HepG2 (cell line): ENCODE data around the gene PRKACG. TPM values are rescaled to one million over a fixed set of nuclear protein-coding genes. Genes with fewer than 3 reads are reported as not detected.
A peak's percentile ranks its signal among the peaks of the same experiment; 100 is the strongest.

ENCODE experiments used
- CREB1 ChIP-seq, 2 experiments: fragments of 450-650 bp in 1 of 2; IDR thresholded peaks; 2 replicates each; pipeline ENCODE4 v1.6.1; 2016 to 2017; ENCODE audit warnings: control low read depth in 1 of 2, mild to moderate bottlenecking in 1 of 2, missing compliant biosample characterization in 1 of 2, missing genetic modification characterization in 1 of 2
- ETS1 ChIP-seq: sonication (generic); formaldehyde crosslinking; IDR thresholded peaks from 2 replicates; pipeline ENCODE4 v1.4.0; 2020; ENCODE audit warnings: missing genetic modification reagents
- FOXJ3 ChIP-seq: sonication (generic); formaldehyde crosslinking; IDR thresholded peaks from 2 replicates; pipeline ENCODE4 v1.4.0; 2020; ENCODE audit warnings: missing genetic modification reagents, mild to moderate bottlenecking, borderline replicate concordance
- GATA4 ChIP-seq: sonication (generic); IDR thresholded peaks from 2 replicates; pipeline ENCODE4 v1.6.1; 2016; ENCODE audit warnings: antibody characterized with exemption, low read depth, borderline replicate concordance
- HDAC1 ChIP-seq: sonication (generic); formaldehyde crosslinking; IDR thresholded peaks from 2 replicates; pipeline ENCODE4 v1.5.1; 2020; ENCODE audit warnings: mild to moderate bottlenecking, missing genetic modification reagents
- HNF4A ChIP-seq: sonication (generic); formaldehyde crosslinking; IDR thresholded peaks from 2 replicates; pipeline ENCODE4 v1.4.0; 2020; ENCODE audit warnings: missing genetic modification reagents
- MAX ChIP-seq: IDR thresholded peaks from 2 replicates; pipeline ENCODE4 v1.6.1; 2012; ENCODE audit warnings: inconsistent platforms
- MED1 ChIP-seq: sonication (generic); formaldehyde crosslinking; IDR thresholded peaks from 2 replicates; pipeline ENCODE4 v1.4.0; 2020; ENCODE audit warnings: missing genetic modification reagents
- NR2F6 ChIP-seq, 2 experiments: IDR thresholded peaks; 2 replicates each; pipeline ENCODE4 v1.6.1; 2016; ENCODE audit warnings: antibody characterized with exemption in 1 of 2, mild to moderate bottlenecking in 1 of 2
- SIX4 ChIP-seq: sonication (generic); formaldehyde crosslinking; IDR thresholded peaks from 2 replicates; pipeline ENCODE4 v1.4.0; 2020; ENCODE audit warnings: missing genetic modification reagents
- SOX13 ChIP-seq, 3 experiments: fragments of 450-650 bp in 1 of 3; sonication (generic) in 1 of 3; formaldehyde crosslinking in 1 of 3; IDR thresholded peaks in 2 of 3; conservative IDR thresholded peaks in 1 of 3; 2 replicates each; pipeline versions ENCODE4 v1.5.0 to v1.6.1; 2016 to 2020; ENCODE audit warnings: antibody characterized with exemption in 1 of 3, mild to moderate bottlenecking in 1 of 3, missing compliant biosample characterization in 1 of 3, missing genetic modification reagents in 1 of 3, moderate library complexity in 1 of 3
- TCF7L2 ChIP-seq: IDR thresholded peaks from 2 replicates; pipeline ENCODE4 v1.6.1; 2011; ENCODE audit warnings: mild to moderate bottlenecking, low read depth, low read length, moderate library complexity
- ZBTB20 ChIP-seq: sonication (generic); formaldehyde crosslinking; IDR thresholded peaks from 2 replicates; pipeline ENCODE4 v1.8.1; 2023; ENCODE audit warnings: missing genetic modification reagents, low read depth, mild to moderate bottlenecking, borderline replicate concordance
- ZBTB7B ChIP-seq: sonication (generic); formaldehyde crosslinking; IDR thresholded peaks from 2 replicates; pipeline ENCODE4 v1.4.0; 2020; ENCODE audit warnings: missing genetic modification reagents
- ZFP36L1 ChIP-seq: sonication (generic); formaldehyde crosslinking; IDR thresholded peaks from 2 replicates; pipeline ENCODE4 v1.8.0; 2022; ENCODE audit warnings: mild to moderate bottlenecking, missing genetic modification reagents, moderate library complexity
- ZNF543 ChIP-seq: sonication (generic); formaldehyde crosslinking; IDR thresholded peaks from 2 replicates; pipeline ENCODE4 v1.4.0; 2020; ENCODE audit warnings: mild to moderate bottlenecking, missing genetic modification reagents
- ZNF660 ChIP-seq: sonication (generic); formaldehyde crosslinking; IDR thresholded peaks from 2 replicates; pipeline ENCODE4 v1.5.1; 2020; ENCODE audit warnings: mild to moderate bottlenecking, low read depth, missing genetic modification reagents, borderline replicate concordance
- ZNF709 ChIP-seq: sonication (generic); formaldehyde crosslinking; IDR thresholded peaks from 2 replicates; pipeline ENCODE4 v1.5.0; 2020; ENCODE audit warnings: mild to moderate bottlenecking, missing genetic modification reagents
- ZNF878 ChIP-seq: sonication (generic); formaldehyde crosslinking; IDR thresholded peaks from 2 replicates; pipeline ENCODE4 v1.8.1; 2023; ENCODE audit warnings: mild to moderate bottlenecking, missing genetic modification reagents, moderate library complexity
- ZSCAN31 ChIP-seq: sonication (generic); formaldehyde crosslinking; IDR thresholded peaks from 2 replicates; pipeline ENCODE4 v1.5.0; 2020; ENCODE audit warnings: low read depth, mild to moderate bottlenecking, missing genetic modification reagents
- polyA plus RNA-seq, 8 experiments: library from polyadenylated mRNA; depleted of rRNA in 3 of 8; stranded (reverse) in 7 of 8; unstranded in 1 of 8; fragments of >200 nt; fragmentation: Illumina TruSeq in 4 of 8; extraction: Trizol in 4 of 8; gene quantifications; 2 replicates each; pipeline versions ENCODE4 v1.2.1 to v1.2.3, GENCODE V29; 2011 to 2016; ENCODE audit warnings: low read depth in 4 of 8, missing spikeins in 1 of 8, mixed read lengths in 1 of 8; ENCODE audit not compliant: insufficient read depth in 1 of 8
- total RNA-seq, 5 experiments: library from RNA; depleted of rRNA; stranded (reverse); fragments of >200 nt; fragmentation: Illumina TruSeq; extraction: Trizol; gene quantifications; 2 replicates each; pipeline ENCODE4 v1.2.3, GENCODE V29; 2016; ENCODE audit warnings: low read depth in 1 of 5
- TF ChIP-seq, protein P1 (sequence below): sonication (generic); formaldehyde crosslinking; conservative IDR thresholded peaks from 2 replicates; pipeline ENCODE4 v1.8.0; 2022; ENCODE audit warnings: low read depth, missing genetic modification reagents
- TF ChIP-seq, protein P2 (sequence below): sonication (generic); formaldehyde crosslinking; IDR thresholded peaks from 2 replicates; pipeline ENCODE4 v1.4.0; 2020; ENCODE audit warnings: missing genetic modification reagents
- TF ChIP-seq, protein P3 (sequence below): sonication (generic); formaldehyde crosslinking; IDR thresholded peaks from 2 replicates; pipeline ENCODE4 v1.4.0; 2020; ENCODE audit warnings: missing genetic modification reagents

The PRKACG gene
- total and polyA plus RNA-seq, 2 of the 13 experiments (the other 11 are each of a cell fraction or from before 2014, with no cell fraction given): not detected

- TF ChIP-seq, protein P1, sequence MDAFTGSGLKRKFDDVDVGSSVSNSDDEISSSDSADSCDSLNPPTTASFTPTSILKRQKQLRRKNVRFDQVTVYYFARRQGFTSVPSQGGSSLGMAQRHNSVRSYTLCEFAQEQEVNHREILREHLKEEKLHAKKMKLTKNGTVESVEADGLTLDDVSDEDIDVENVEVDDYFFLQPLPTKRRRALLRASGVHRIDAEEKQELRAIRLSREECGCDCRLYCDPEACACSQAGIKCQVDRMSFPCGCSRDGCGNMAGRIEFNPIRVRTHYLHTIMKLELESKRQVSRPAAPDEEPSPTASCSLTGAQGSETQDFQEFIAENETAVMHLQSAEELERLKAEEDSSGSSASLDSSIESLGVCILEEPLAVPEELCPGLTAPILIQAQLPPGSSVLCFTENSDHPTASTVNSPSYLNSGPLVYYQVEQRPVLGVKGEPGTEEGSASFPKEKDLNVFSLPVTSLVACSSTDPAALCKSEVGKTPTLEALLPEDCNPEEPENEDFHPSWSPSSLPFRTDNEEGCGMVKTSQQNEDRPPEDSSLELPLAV: no peak
- TF ChIP-seq ZBTB20 (CRISPR knock-in tag): peak; percentile 96; the same call in 1 of the 2 replicates
- peak; percentile 97 for TF ChIP-seq ZBTB7B (CRISPR knock-in tag)
- TF ChIP-seq ZNF709 (CRISPR knock-in tag): no peak
- TF ChIP-seq TCF7L2: no peak
- TF ChIP-seq GATA4: peak; percentile 94; the same call in 1 of the 2 replicates
- TF ChIP-seq ZSCAN31: no peak
- TF ChIP-seq ETS1: no peak
- TF ChIP-seq HDAC1: peak; percentile 70; the same call in 1 of the 2 replicates
- TF ChIP-seq CREB1 (IDR thresholded peaks at IDR 0.05): no peak
- TF ChIP-seq CREB1 (CRISPR knock-in tag; IDR thresholded peaks at IDR 0.05): peak; percentile 65
- TF ChIP-seq ZNF660: no peak
- TF ChIP-seq ZNF543 (CRISPR knock-in tag): no peak
- peak; percentile 89 for TF ChIP-seq MED1 (CRISPR knock-in tag)
- peak; percentile 76; the same call in 1 of the 2 replicates for TF ChIP-seq ZNF878 (CRISPR knock-in tag)
- peak; percentile 55; the same call in 1 of the 2 replicates for TF ChIP-seq SIX4 (CRISPR knock-in tag)
- 0 out of 2 replicates have a peak, but pooled peaks have one; percentile 35 for TF ChIP-seq ZFP36L1 (CRISPR knock-in tag)
- peak; percentile 68 for TF ChIP-seq HNF4A (CRISPR knock-in tag)
- TF ChIP-seq FOXJ3 (CRISPR knock-in tag): peak; percentile 88
- TF ChIP-seq, protein P2, sequence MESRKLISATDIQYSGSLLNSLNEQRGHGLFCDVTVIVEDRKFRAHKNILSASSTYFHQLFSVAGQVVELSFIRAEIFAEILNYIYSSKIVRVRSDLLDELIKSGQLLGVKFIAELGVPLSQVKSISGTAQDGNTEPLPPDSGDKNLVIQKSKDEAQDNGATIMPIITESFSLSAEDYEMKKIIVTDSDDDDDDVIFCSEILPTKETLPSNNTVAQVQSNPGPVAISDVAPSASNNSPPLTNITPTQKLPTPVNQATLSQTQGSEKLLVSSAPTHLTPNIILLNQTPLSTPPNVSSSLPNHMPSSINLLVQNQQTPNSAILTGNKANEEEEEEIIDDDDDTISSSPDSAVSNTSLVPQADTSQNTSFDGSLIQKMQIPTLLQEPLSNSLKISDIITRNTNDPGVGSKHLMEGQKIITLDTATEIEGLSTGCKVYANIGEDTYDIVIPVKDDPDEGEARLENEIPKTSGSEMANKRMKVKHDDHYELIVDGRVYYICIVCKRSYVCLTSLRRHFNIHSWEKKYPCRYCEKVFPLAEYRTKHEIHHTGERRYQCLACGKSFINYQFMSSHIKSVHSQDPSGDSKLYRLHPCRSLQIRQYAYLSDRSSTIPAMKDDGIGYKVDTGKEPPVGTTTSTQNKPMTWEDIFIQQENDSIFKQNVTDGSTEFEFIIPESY (CRISPR knock-in tag): peak; percentile 22; the same call in 1 of the 2 replicates
- 0 out of 2 replicates have a peak, but pooled peaks have one; percentile 31 for TF ChIP-seq MAX
- TF ChIP-seq, protein P3, sequence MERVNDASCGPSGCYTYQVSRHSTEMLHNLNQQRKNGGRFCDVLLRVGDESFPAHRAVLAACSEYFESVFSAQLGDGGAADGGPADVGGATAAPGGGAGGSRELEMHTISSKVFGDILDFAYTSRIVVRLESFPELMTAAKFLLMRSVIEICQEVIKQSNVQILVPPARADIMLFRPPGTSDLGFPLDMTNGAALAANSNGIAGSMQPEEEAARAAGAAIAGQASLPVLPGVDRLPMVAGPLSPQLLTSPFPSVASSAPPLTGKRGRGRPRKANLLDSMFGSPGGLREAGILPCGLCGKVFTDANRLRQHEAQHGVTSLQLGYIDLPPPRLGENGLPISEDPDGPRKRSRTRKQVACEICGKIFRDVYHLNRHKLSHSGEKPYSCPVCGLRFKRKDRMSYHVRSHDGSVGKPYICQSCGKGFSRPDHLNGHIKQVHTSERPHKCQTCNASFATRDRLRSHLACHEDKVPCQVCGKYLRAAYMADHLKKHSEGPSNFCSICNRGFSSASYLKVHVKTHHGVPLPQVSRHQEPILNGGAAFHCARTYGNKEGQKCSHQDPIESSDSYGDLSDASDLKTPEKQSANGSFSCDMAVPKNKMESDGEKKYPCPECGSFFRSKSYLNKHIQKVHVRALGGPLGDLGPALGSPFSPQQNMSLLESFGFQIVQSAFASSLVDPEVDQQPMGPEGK (CRISPR knock-in tag): peak; percentile 77
- peak; percentile 94 for TF ChIP-seq NR2F6 (IDR thresholded peaks at IDR 0.05)
- TF ChIP-seq NR2F6 (CRISPR knock-in tag; IDR thresholded peaks at IDR 0.05): peak; percentile 96
- peak; percentile 96 for TF ChIP-seq SOX13 (IDR thresholded peaks at IDR 0.05)
- TF ChIP-seq SOX13 (CRISPR knock-in tag; conservative IDR thresholded peaks at IDR 0.05 in 1 of 2, IDR thresholded peaks at IDR 0.05 in 1 of 2): peak in 1 of 2 experiments; percentile 100; a peak in 2 of 4 replicates
Observed at GRCh38 chr9:68969538-68969937, 44.4 kb downstream of the PRKACG start (continued).
